HEK293T (cell line): ENCODE results near the gene TVP23A.
"Not testable (repeated sequence)": the region's sequence is repeated elsewhere in the genome, so short reads cannot be mapped to it uniquely, and the experiment has no call there.

Experiments used
- ARNT ChIP-seq: fragments of 450-650 bp; IDR thresholded peaks from 2 replicates; pipeline ENCODE4 v1.6.1; 2017; ENCODE audit warnings: mild to moderate bottlenecking
- FOXA1 ChIP-seq: fragments of 450-650 bp; IDR thresholded peaks from 2 replicates; pipeline ENCODE4 v1.6.1; 2016; ENCODE audit warnings: mild to moderate bottlenecking
- FOXM1 ChIP-seq: fragments of 450-650 bp; IDR thresholded peaks from 2 replicates; pipeline ENCODE4 v1.6.1; 2017; ENCODE audit warnings: mild to moderate bottlenecking, borderline replicate concordance
- HDGF ChIP-seq: fragments of 450-650 bp; IDR thresholded peaks from 2 replicates; pipeline ENCODE4 v1.6.1; 2017; ENCODE audit warnings: antibody characterized with exemption, borderline replicate concordance
- LEF1 ChIP-seq: fragments of 450-650 bp; IDR thresholded peaks from 2 replicates; pipeline ENCODE4 v1.6.1; 2017; ENCODE audit warnings: mild to moderate bottlenecking, borderline replicate concordance
- PKNOX1 ChIP-seq: fragments of 450-650 bp; IDR thresholded peaks from 2 replicates; pipeline ENCODE4 v1.6.1; 2016
- SP1 ChIP-seq: fragments of 450-650 bp; IDR thresholded peaks from 2 replicates; pipeline ENCODE4 v1.6.1; 2017
- TARDBP ChIP-seq: fragments of 450-650 bp; IDR thresholded peaks from 2 replicates; pipeline ENCODE4 v1.6.1; 2016
- ZNF384 ChIP-seq: fragments of 450-650 bp; IDR thresholded peaks from 2 replicates; pipeline ENCODE4 v1.6.1; 2016

- not testable (repeated sequence) for TF ChIP-seq SP1, FOXM1, ZNF384, LEF1, TARDBP, ARNT, PKNOX1, HDGF, FOXA1
Observed at GRCh38 chr16:10788630-10789029, 30.0 kb downstream of the TVP23A start.
